Upper lobe of right lung (tissue), 1 donor: ENCODE results near the gene CYTH4. TPM values are rescaled to one million over a fixed set of nuclear protein-coding genes. Genes with fewer than 3 reads are reported as not detected.

Source experiments
- ATAC-seq: fragments of 200-7000 bp; cut with Tn5 transposase; one replicate; pipeline ENCODE4 v1.9.1; 2020; ENCODE audit warnings: mild to moderate bottlenecking, moderate library complexity
- DNase-seq: peaks from one replicate; pipeline ENCODE4 v3.0.0-alpha.2; 2020
- H3K27ac ChIP-seq: fragments of 200-600 bp; one replicate; pipeline ENCODE4 v1.8.0; 2022
- H3K27me3 ChIP-seq: fragments of 200-600 bp; one replicate; pipeline ENCODE4 v1.8.0; 2022; ENCODE audit warnings: mild to moderate bottlenecking
- H3K36me3 ChIP-seq: fragments of 200-600 bp; one replicate; pipeline ENCODE4 v1.8.0; 2022
- H3K4me1 ChIP-seq: fragments of 200-600 bp; one replicate; pipeline ENCODE4 v1.8.0; 2022
- H3K4me3 ChIP-seq: fragments of 200-600 bp; one replicate; pipeline ENCODE4 v1.8.0; 2022; ENCODE audit warnings: mild to moderate bottlenecking
- H3K9me3 ChIP-seq: fragments of 200-600 bp; one replicate; pipeline ENCODE4 v1.8.0; 2022
- intact Hi-C: fragments of 100-400 bp; cut with DNase I; formaldehyde crosslinking; loops from one replicate; pipeline ENCODE4 v1.11.0; 2022
- total RNA-seq: library from RNA; stranded (reverse); fragmentation: NEBNext Ultra II Directional; extraction: Animal tissue kit (Norgen Biotek cat#: 25700); gene quantifications from one replicate; pipeline ENCODE4 v1.2.1, GENCODE V29; 2021
- TF ChIP-seq, protein P1 (sequence below): fragments of 200-600 bp; IDR thresholded peaks from one replicate; pipeline ENCODE4 v1.8.0; 2022; ENCODE audit warnings: antibody characterized with exemption
- donor health status: DM: no; HTN: yes; CAD: no; lungs with severe emphysema.

Gene CYTH4
- total RNA-seq, 1 donor from 2014 or later = 37.9 TPM

DNA sequence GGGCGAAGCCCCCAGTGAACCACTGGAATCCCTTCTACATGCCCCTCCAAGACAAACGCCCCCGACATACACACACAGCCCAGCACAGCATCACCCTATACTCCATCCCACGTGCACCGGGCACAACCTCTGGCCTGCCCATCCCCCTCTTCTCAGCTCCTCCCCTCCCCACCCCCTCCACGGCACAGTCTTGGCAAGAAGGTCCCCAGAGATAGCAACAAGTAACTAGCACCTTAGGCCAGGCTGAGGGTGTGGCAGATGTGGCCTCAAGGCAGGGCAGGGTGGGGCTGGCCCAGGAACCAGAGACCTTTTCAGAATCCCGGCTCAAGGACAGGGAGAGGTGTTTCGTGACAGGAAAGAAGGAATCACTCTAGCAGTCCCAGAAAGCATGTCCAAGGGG lies 54.3 kb downstream of the CYTH4 start:
- TF ChIP-seq, protein P1, sequence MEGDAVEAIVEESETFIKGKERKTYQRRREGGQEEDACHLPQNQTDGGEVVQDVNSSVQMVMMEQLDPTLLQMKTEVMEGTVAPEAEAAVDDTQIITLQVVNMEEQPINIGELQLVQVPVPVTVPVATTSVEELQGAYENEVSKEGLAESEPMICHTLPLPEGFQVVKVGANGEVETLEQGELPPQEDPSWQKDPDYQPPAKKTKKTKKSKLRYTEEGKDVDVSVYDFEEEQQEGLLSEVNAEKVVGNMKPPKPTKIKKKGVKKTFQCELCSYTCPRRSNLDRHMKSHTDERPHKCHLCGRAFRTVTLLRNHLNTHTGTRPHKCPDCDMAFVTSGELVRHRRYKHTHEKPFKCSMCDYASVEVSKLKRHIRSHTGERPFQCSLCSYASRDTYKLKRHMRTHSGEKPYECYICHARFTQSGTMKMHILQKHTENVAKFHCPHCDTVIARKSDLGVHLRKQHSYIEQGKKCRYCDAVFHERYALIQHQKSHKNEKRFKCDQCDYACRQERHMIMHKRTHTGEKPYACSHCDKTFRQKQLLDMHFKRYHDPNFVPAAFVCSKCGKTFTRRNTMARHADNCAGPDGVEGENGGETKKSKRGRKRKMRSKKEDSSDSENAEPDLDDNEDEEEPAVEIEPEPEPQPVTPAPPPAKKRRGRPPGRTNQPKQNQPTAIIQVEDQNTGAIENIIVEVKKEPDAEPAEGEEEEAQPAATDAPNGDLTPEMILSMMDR = no peak
- Histone ChIP-seq H3K4me1 (peaks cover 3% of the 10 kb centered on the region), H3K36me3 (no peaks in the 10 kb centered on the region), H3K27me3 (peaks cover 54% of the 10 kb centered on the region), H3K27ac (no peak overlapping the region), H3K4me3 (no peak overlapping the region), H3K9me3 (no peaks in the 10 kb centered on the region)
- no peak for DNase-seq
- ATAC-seq = no peak
- intact Hi-C loops = no loop called here

DNA sequence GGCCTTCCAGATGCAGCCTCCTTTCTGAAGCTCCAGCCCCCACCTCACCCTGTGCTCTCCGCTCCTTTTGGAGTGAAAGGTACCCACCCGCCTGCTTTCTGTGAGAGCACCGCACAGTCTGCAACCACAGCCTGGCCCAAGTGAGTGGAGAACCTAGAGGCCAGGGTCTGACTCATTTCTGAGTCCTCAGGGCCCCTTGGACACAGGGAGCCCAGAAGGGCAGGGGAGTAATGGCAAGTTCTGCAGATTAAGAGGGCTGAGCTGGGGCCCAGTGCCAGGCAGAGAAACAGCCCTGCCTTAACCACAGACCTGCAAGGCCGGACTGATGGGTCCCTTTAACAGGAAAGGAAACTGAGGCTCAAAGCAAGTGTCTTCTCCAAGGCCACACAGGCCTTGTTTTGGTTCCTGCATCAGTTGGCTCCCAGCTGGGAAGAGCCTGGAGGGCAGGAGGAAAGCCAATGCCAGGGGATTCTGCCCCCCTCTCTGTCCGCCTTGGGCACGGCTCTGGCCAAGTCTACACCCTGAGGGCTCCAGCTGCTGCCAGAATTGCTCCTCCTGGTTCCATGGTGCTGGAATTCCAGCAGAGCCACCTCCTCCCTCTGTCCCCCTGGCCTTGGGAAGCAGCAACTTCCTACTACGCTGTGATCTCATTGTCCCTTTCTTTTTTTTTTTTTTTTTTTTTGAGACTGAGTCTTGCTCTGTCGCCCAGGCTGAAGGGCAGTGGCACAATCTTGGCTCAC lies 55.1 kb downstream of the CYTH4 start:
- peaks cover 46% of the 10 kb centered on the region for H3K27me3 ChIP-seq

DNA sequence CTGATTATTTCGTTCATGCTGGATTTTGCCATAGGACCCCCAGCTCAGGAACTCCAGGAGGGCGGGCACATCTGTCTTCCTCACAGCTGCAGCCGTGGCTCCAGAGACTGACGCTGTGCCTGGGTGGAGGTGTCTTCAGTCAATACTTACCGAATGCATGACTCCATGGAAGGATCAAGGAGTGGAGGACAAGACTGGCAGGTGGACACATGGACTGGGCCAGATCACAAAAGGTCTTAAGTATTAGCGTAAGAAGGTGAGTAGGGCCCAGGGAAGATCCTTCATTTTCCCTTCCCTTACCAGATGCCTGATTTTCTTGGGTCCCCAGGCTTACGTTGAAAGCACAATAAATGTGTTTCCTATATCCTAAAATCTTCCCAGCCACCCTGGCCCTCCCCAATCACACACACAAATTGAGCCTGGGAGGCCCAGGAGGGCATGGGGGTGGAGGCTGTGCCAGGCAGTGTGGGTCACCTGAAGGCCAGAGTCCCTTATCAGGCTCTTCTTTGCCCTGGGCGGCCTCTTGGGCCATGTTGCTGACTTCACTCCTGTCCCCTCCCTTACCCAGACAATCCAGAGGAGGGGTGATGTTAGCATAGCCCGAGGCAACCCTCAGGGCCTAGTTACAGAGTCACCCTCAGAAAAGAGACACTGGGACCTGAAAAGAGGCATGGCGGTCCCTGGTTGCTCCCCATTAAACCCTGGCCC lies 56.4 kb downstream of the CYTH4 start:
- Histone ChIP-seq H3K9me3 (no peaks in the 10 kb centered on the region), H3K36me3 (no peaks in the 10 kb centered on the region), H3K4me1 (peaks cover 3% of the 10 kb centered on the region), H3K27ac (no peak overlapping the region), H3K27me3 (peaks cover 33% of the 10 kb centered on the region), H3K4me3 (no peak overlapping the region)
- no peak for DNase-seq
- TF ChIP-seq, protein P1 = no peak
- no peak for ATAC-seq
- intact Hi-C loops = no loop called here

More for the DNA sequence above, 55.1 kb downstream of the CYTH4 start:
- DNase-seq = no peak
- TF ChIP-seq, protein P1 = no peak
- ATAC-seq = no peak
- Histone ChIP-seq H3K9me3 (no peaks in the 10 kb centered on the region), H3K4me1 (peaks cover 3% of the 10 kb centered on the region), H3K36me3 (no peaks in the 10 kb centered on the region), H3K27ac (no peak overlapping the region), H3K4me3 (no peak overlapping the region)
- intact Hi-C loops = no loop called here

DNA sequence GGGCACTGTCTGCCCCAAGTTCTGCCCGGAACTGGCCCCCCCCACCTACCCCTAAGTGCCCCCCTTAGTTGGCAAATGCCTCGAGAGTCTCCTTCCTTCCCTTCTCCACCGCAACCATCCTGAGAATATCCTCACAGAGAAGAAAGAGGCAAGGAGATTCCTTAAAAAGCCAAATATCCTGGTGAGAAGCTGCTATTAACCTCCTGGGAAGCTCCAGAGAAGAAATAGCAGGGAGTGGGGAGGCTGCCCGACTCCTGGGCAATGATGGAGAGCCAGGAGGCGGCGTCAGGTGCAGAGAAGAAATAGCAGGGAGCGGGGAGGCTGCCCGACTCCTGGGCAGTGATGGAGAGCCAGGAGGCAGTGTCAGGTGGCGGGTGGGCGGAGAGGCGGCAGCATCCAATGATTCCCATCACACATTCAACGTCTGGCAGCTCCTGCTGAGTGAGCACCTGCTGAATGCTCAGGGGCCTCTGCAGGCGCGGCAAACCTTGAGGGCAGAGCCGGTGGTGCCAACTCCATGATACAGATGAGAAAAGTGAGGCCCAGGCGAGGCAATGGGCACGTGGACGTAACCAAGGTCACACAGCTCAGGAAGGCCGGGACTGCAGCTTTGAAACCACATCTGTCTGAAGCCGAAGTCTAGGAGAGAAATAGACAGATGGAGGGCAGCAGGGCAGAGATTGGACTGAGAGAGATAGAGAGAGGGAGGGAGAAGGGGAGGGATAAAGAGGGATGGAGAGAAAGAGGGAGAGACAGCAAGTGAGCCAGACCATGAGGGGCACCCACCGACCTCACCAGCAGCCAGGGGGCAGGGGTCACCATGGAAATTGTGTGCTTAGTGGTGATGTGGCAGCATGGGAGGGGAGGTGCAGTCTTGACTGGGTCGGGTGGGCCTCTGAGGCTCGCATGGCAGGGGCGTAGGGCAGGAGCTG lies 58.3 kb downstream of the CYTH4 start:
- intact Hi-C loops = no loop called here
- H3K27me3 ChIP-seq = peaks cover 14% of the 10 kb centered on the region
- TF ChIP-seq, protein P1 = no peak
- ATAC-seq (no peak), DNase-seq (no peak)
- no peaks in the 10 kb centered on the region for H3K36me3 ChIP-seq
- no peak overlapping the region for H3K4me3 ChIP-seq
- no peaks in the 10 kb centered on the region for H3K4me1 ChIP-seq
- no peaks in the 10 kb centered on the region for H3K9me3 ChIP-seq
- no peak overlapping the region for H3K27ac ChIP-seq

- H3K27ac ChIP-seq = no peak overlapping the region
- TF ChIP-seq, protein P1 = no peak
- no peak overlapping the region for H3K4me3 ChIP-seq
- no peaks in the 10 kb centered on the region for H3K36me3 ChIP-seq
- H3K4me1 ChIP-seq = no peaks in the 10 kb centered on the region
- intact Hi-C loops = no loop called here
- no peaks in the 10 kb centered on the region for H3K9me3 ChIP-seq
- H3K27me3 ChIP-seq = peaks cover 13% of the 10 kb centered on the region
- ATAC-seq = no peak
- DNase-seq = no peak
These were observed 59.8 kb downstream of the CYTH4 start for GRCh38 chr22:37342065-37342464.
